H9 (cell line): ENCODE measurements around the gene IGDCC3. TPM values are rescaled to one million over a fixed set of nuclear protein-coding genes. Genes with fewer than 3 reads are reported as not detected.

Experiments
- DNase-seq: peaks from one replicate; pipeline ENCODE4 v3.0.0-alpha.2; 2017
- H2AFZ ChIP-seq: one replicate; pipeline ENCODE4 v1.6.1; 2013; ENCODE audit warnings: mild to moderate bottlenecking, low read length, control low read depth, moderate library complexity
- H2AK5ac ChIP-seq: 2 replicates; pipeline ENCODE4 v1.6.1; 2013; ENCODE audit warnings: low read length, control low read depth, mixed read lengths; ENCODE audit not compliant: insufficient read length
- H2BK120ac ChIP-seq: one replicate; pipeline ENCODE4 v1.6.1; 2013; ENCODE audit warnings: low read depth, mild to moderate bottlenecking, low read length, control low read depth, inconsistent platforms; ENCODE audit not compliant: poor library complexity, severe bottlenecking
- H2BK12ac ChIP-seq: 2 replicates; pipeline ENCODE4 v1.6.1; 2013; ENCODE audit warnings: low read length, control low read depth, mixed read lengths, low read depth; ENCODE audit not compliant: insufficient read length
- H2BK15ac ChIP-seq: 2 replicates; pipeline ENCODE4 v1.6.1; 2013; ENCODE audit warnings: low read depth, low read length, control low read depth
- H2BK20ac ChIP-seq: one replicate; pipeline ENCODE4 v1.6.1; 2013; ENCODE audit warnings: low read depth, mild to moderate bottlenecking, low read length, control low read depth, inconsistent platforms; ENCODE audit not compliant: poor library complexity, severe bottlenecking
- H2BK5ac ChIP-seq: 2 replicates; pipeline ENCODE4 v1.6.1; 2013; ENCODE audit warnings: low read length, control low read depth, mixed read lengths; ENCODE audit not compliant: insufficient read length
- H3K14ac ChIP-seq: 2 replicates; pipeline ENCODE4 v1.6.1; 2013; ENCODE audit warnings: low read length, control low read depth; ENCODE audit not compliant: insufficient read depth
- H3K18ac ChIP-seq: 2 replicates; pipeline ENCODE4 v1.6.1; 2013; ENCODE audit warnings: low read depth, mild to moderate bottlenecking, mixed read lengths, low read length, control low read depth; ENCODE audit not compliant: insufficient read length
- H3K23ac ChIP-seq: 2 replicates; pipeline ENCODE4 v1.6.1; 2013; ENCODE audit warnings: low read length, control low read depth, mixed read lengths, low read depth; ENCODE audit not compliant: insufficient read length
- H3K23me2 ChIP-seq: 2 replicates; pipeline ENCODE4 v1.6.1; 2013; ENCODE audit warnings: low read depth, mild to moderate bottlenecking, mixed read lengths, low read length, control low read depth; ENCODE audit not compliant: insufficient read length, poor library complexity, severe bottlenecking
- H3K27ac ChIP-seq: 2 replicates; pipeline ENCODE4 v1.5.1; 2013; ENCODE audit warnings: low read length, control low read depth, mixed read lengths, low read depth; ENCODE audit not compliant: insufficient read length
- H3K27me3 ChIP-seq: 2 replicates; pipeline ENCODE4 v1.6.1; 2013; ENCODE audit warnings: low read length, control low read depth, inconsistent platforms; ENCODE audit not compliant: insufficient read depth
- H3K4ac ChIP-seq: 2 replicates; pipeline ENCODE4 v1.6.1; 2013; ENCODE audit warnings: low read depth, mild to moderate bottlenecking, control low read depth, inconsistent platforms, low read length, moderate library complexity
- H3K4me1 ChIP-seq: 2 replicates; pipeline ENCODE4 v1.6.1; 2013; ENCODE audit warnings: low read length, control low read depth, inconsistent platforms; ENCODE audit not compliant: insufficient read depth
- H3K4me2 ChIP-seq: 2 replicates; pipeline ENCODE4 v1.6.1; 2013; ENCODE audit warnings: low read length, control low read depth, mixed read lengths; ENCODE audit not compliant: insufficient read length, insufficient read depth
- H3K56ac ChIP-seq: 2 replicates; pipeline ENCODE4 v1.6.1; 2013; ENCODE audit warnings: low read depth, mild to moderate bottlenecking, mixed read lengths, low read length, control low read depth; ENCODE audit not compliant: insufficient read length
- H3K79me1 ChIP-seq: 2 replicates; pipeline ENCODE4 v1.6.1; 2013; ENCODE audit warnings: low read depth, mild to moderate bottlenecking, moderate library complexity, low read length, control low read depth, inconsistent platforms; ENCODE audit not compliant: insufficient read depth, poor library complexity, severe bottlenecking
- H3K79me2 ChIP-seq: 2 replicates; pipeline ENCODE4 v1.6.1; 2013; ENCODE audit warnings: low read length, control low read depth, inconsistent platforms; ENCODE audit not compliant: insufficient read depth
- H3K9ac ChIP-seq: 2 replicates; pipeline ENCODE4 v1.6.1; 2013; ENCODE audit warnings: low read length, control low read depth, mixed read lengths; ENCODE audit not compliant: insufficient read length; ENCODE audit errors: extremely low read depth
- H3K9me3 ChIP-seq: one replicate; pipeline ENCODE4 v1.6.1; 2013; ENCODE audit warnings: low read depth, low read length, inconsistent platforms; ENCODE audit not compliant: control insufficient read depth
- H3T11ph ChIP-seq: one replicate; pipeline ENCODE4 v1.6.1; 2013; ENCODE audit warnings: mild to moderate bottlenecking, low read length, control low read depth, inconsistent platforms
- H4K20me1 ChIP-seq: one replicate; pipeline ENCODE4 v1.6.1; 2013; ENCODE audit not compliant: control insufficient read depth, insufficient read length, insufficient read depth
- H4K5ac ChIP-seq: 2 replicates; pipeline ENCODE4 v1.6.1; 2013; ENCODE audit warnings: low read depth, mild to moderate bottlenecking, mixed read lengths, low read length, control low read depth; ENCODE audit not compliant: insufficient read length
- H4K8ac ChIP-seq: replicated peaks from 2 replicates; pipeline ENCODE4 v1.6.1; 2013; ENCODE audit warnings: low read length, control low read depth, mixed read lengths, low read depth; ENCODE audit not compliant: insufficient read length
- H4K91ac ChIP-seq: 2 replicates; pipeline ENCODE4 v1.6.1; 2013; ENCODE audit warnings: low read depth, mild to moderate bottlenecking, moderate library complexity, mixed read lengths, low read length, control low read depth; ENCODE audit not compliant: insufficient read length
- H3K27ac Mint-ChIP-seq, 3 experiments: 2 replicates in 2 of 3; 3 replicates in 1 of 3; pipeline ENCODE4 v1.8.0; 2020 to 2021; ENCODE audit warnings: mixed read lengths in 3 of 3, mild to moderate bottlenecking in 1 of 3, moderate library complexity in 1 of 3
- H3K27me3 Mint-ChIP-seq: 2 replicates; pipeline ENCODE4 v1.8.0; 2021; ENCODE audit warnings: low read depth, mild to moderate bottlenecking, moderate library complexity, mixed read lengths
- H3K36me3 Mint-ChIP-seq, 3 experiments: 2 replicates in 2 of 3; 3 replicates in 1 of 3; pipeline ENCODE4 v1.8.0; 2020 to 2021; ENCODE audit warnings: low read depth in 3 of 3, mixed read lengths in 3 of 3; ENCODE audit not compliant: insufficient read depth in 1 of 3
- H3K4me1 Mint-ChIP-seq, 2 experiments: 2 replicates each; pipeline ENCODE4 v1.8.0; 2020; ENCODE audit warnings: mixed read lengths in 2 of 2
- H3K4me3 Mint-ChIP-seq, 2 experiments: 2 replicates in 1 of 2; 3 replicates in 1 of 2; pipeline ENCODE4 v1.8.0; 2020 to 2021; ENCODE audit warnings: mild to moderate bottlenecking in 2 of 2, mixed read lengths in 2 of 2, moderate library complexity in 1 of 2
- H3K9me3 Mint-ChIP-seq, 2 experiments: 2 replicates in 1 of 2; 3 replicates in 1 of 2; pipeline ENCODE4 v1.8.0; 2020; ENCODE audit warnings: mild to moderate bottlenecking in 2 of 2, mixed read lengths in 2 of 2, moderate library complexity in 1 of 2
- CTCF ChIP-seq: fragments of 200-600 bp; sonication (generic); conservative IDR thresholded peaks from 3 replicates; pipeline ENCODE4 v1.8.0; 2021; ENCODE audit warnings: antibody characterized with exemption, mild to moderate bottlenecking
- WGBS: extraction: QIAGEN DNeasy Blood & Tissue Kit; methylation state at CpG from one replicate; pipeline ENCODE4 v1.1.7; 2013; ENCODE audit warnings: missing lambda C conversion rate, low lambda C conversion rate, mixed read lengths; ENCODE audit not compliant: insufficient read length; ENCODE audit errors: extremely low coverage; 5-methylcytosine and 5-hydroxymethylcytosine counted together
- total RNA-seq: library from RNA; stranded (reverse); gene quantifications from 2 replicates; pipeline ENCODE4 v1.2.1, GENCODE V29; 2021

The IGDCC3 gene
- total RNA-seq, 1 experiment from 2014 or later = 18.9 TPM

GRCh38 chr15:65423150-65423975, 45.6 kb upstream of the IGDCC3 start:
- Mint-ChIP-seq H3K4me1 (peaks cover 46 to 62% of the 10 kb centered on the region in 2 experiments), H3K36me3 (peaks cover 2 to 11% (median 3%) of the 10 kb centered on the region in 3 experiments; a peak in 5 of 7 replicates), H3K27me3 (peaks cover 17% of the 10 kb centered on the region), H3K4me3 (peak overlapping the region; percentile 91 to 92), H3K9me3 (peaks cover 0 to 2% of the 10 kb centered on the region in 2 experiments; a peak in 2 of 5 replicates), H3K27ac (peak overlapping the region; percentile 90 to 98 (median 96); a peak in 5 of 7 replicates)
- Histone ChIP-seq H3K27ac (no peak overlapping the region), H3K23ac (no peak overlapping the region), H3K18ac (peak overlapping the region; percentile 67), H2BK20ac (no peak overlapping the region), H2AK5ac (no peak overlapping the region), H3K79me1 (no peaks in the 10 kb centered on the region), H3K4me1 (peaks cover 9% of the 10 kb centered on the region; the same call in 1 of the 2 replicates), H4K20me1 (no peaks in the 10 kb centered on the region), H3K4ac (no peak overlapping the region), H2BK5ac (no peak overlapping the region), H3K56ac (no peak overlapping the region), H3K9ac (no peak overlapping the region), H4K91ac (no peak overlapping the region), H3K14ac (peak overlapping the region; percentile 70), H3K27me3 (0 out of 2 replicates have a peak, but pooled peaks cover 3% of the 10 kb centered on the region), H2AFZ (peak overlapping the region; percentile 40), H3K9me3 (no peaks in the 10 kb centered on the region), H2BK12ac (no peak overlapping the region), H3K4me2 (peak overlapping the region; percentile 77), H3K79me2 (no peaks in the 10 kb centered on the region), H4K5ac (no peak overlapping the region), H3T11ph (no peak overlapping the region), H2BK120ac (no peak overlapping the region), H3K23me2 (peaks cover 19% of the 10 kb centered on the region), H2BK15ac (no peak overlapping the region), H4K8ac (no peak overlapping the region)
- no peak; the same call in 1 of the 3 replicates for TF ChIP-seq CTCF
- peak; percentile 58 for DNase-seq
- no CpG with 5 or more reads among the region's 28 CpGs for WGBS
